Transverse colon (tissue), 3 donors: ENCODE measurements around the gene ZBTB7C.

Experiments used
- POLR2A ChIP-seq: fragments of 450-650 bp; IDR thresholded peaks from one replicate; pipeline ENCODE4 v1.6.1; 2016; ENCODE audit warnings: antibody characterized with exemption, mild to moderate bottlenecking, moderate library complexity
- POLR2AphosphoS5 ChIP-seq, 3 donors: sonication (generic); formaldehyde crosslinking; IDR thresholded peaks; one replicate each; pipeline ENCODE4 v1.6.1; 2016; ENCODE audit warnings: antibody characterized with exemption in 3 of 3

GRCh38 chr18:48335829-48336228 lies 73.4 kb downstream of the ZBTB7C start:
- TF ChIP-seq POLR2AphosphoS5 (IDR thresholded peaks at IDR 0.05) (no peak), POLR2A (no peak)
